HepG2 (cell line): ENCODE measurements around the gene CD68. TPM values are rescaled to one million over a fixed set of nuclear protein-coding genes. Genes with fewer than 3 reads are reported as not detected.

ENCODE experiments used
- ATAC-seq: fragments of 200-7000 bp; cut with Tn5 transposase; 3 replicates; pipeline ENCODE4 v1.9.1; 2020; ENCODE audit warnings: mild to moderate bottlenecking, moderate library complexity
- BruUV-seq: library from RNA; stranded (reverse); fragments of 400-500 nt; replicated peaks from 2 replicates; lab custom pipeline; 2021; lab: Mats Ljungman, UMichigan
- CTCF ChIA-PET: fragments of 300-600 bp; formaldehyde crosslinking; extraction: SDS; loops from one replicate; lab custom pipeline; 2021; ENCODE audit warnings: low total read pairs, inconsistent platforms, low intra/inter-chr PET ratio; lab: Yijun Ruan, JAX
- POLR2A ChIA-PET: fragments of 350-600 bp; sonication (Branson Sonifier 250); formaldehyde crosslinking; loops from one replicate; lab custom pipeline; 2020; ENCODE audit warnings: antibody characterized with exemption, inconsistent platforms; lab: Yijun Ruan, JAX
- DNase-seq: peaks from one replicate; pipeline ENCODE4 v3.0.0-alpha.2; 2015; ENCODE audit warnings: low spot score
- FAIRE-seq: peaks from 3 replicates; lab custom pipeline; 2011; peaks lifted over from hg19 to GRCh38; lab: Jason Lieb, UNC
- H2AFZ ChIP-seq: one replicate; pipeline ENCODE4 v1.6.1; 2011; ENCODE audit warnings: low read length, inconsistent platforms
- H3K27ac ChIP-seq: fragments of 300-600 bp; 3 replicates; pipeline ENCODE4 v1.8.0; 2011; ENCODE audit warnings: mixed run types, mild to moderate bottlenecking, mixed read lengths, low read length, inconsistent platforms; ENCODE audit not compliant: insufficient read depth; ENCODE audit errors: extremely low read length
- H3K27me3 ChIP-seq, 2 experiments: fragments of 200-600 bp in 1 of 2; 2 replicates in 1 of 2; 3 replicates in 1 of 2; pipeline versions ENCODE4 v1.6.0 to v1.8.0; 2011; ENCODE audit warnings: low read length in 2 of 2, mild to moderate bottlenecking in 2 of 2, moderate library complexity in 2 of 2, inconsistent platforms in 1 of 2; ENCODE audit not compliant: insufficient read depth in 2 of 2, control insufficient read depth in 1 of 2
- H3K36me3 ChIP-seq, 2 experiments: fragments of 200-600 bp in 1 of 2; replicated peaks in 1 of 2; 2 replicates in 1 of 2; 3 replicates in 1 of 2; pipeline versions ENCODE4 v1.5.1 to v1.8.0; 2011; ENCODE audit warnings: low read length in 2 of 2, inconsistent platforms in 1 of 2; ENCODE audit not compliant: insufficient read depth in 2 of 2, control insufficient read depth in 1 of 2
- H3K4me1 ChIP-seq: 2 replicates; pipeline ENCODE4 v1.5.1; 2012; ENCODE audit warnings: low read length, inconsistent platforms; ENCODE audit not compliant: insufficient read depth
- H3K4me2 ChIP-seq: 2 replicates; pipeline ENCODE4 v1.6.0; 2011; ENCODE audit warnings: low read depth, low read length, inconsistent platforms
- H3K4me3 ChIP-seq, 3 experiments: fragments of 200-600 bp in 1 of 3; sonication (generic), shearing (Covaris generic) in 1 of 3; replicated peaks in 1 of 3; 2 replicates each; pipeline ENCODE4 v1.5.1; 2011 to 2016; ENCODE audit warnings: low read length in 3 of 3, inconsistent platforms in 2 of 3, low read depth in 2 of 3, mild to moderate bottlenecking in 2 of 3, control low read depth in 1 of 3, mixed read lengths in 1 of 3; ENCODE audit not compliant: insufficient read depth in 1 of 3
- H3K79me2 ChIP-seq: one replicate; pipeline ENCODE4 v1.6.1; 2011; ENCODE audit warnings: low read length, inconsistent platforms; ENCODE audit not compliant: insufficient read depth
- H3K9ac ChIP-seq: 2 replicates; pipeline ENCODE4 v1.6.0; 2011; ENCODE audit warnings: mild to moderate bottlenecking, low read depth, low read length, inconsistent platforms; ENCODE audit not compliant: insufficient read depth
- H3K9me3 ChIP-seq: 2 replicates; pipeline ENCODE4 v1.5.1; 2012; ENCODE audit warnings: mild to moderate bottlenecking, low read length
- H4K20me1 ChIP-seq: 2 replicates; pipeline ENCODE4 v1.6.0; 2011; ENCODE audit warnings: inconsistent platforms, mild to moderate bottlenecking, low read length, moderate library complexity; ENCODE audit not compliant: insufficient read depth
- ERF ChIP-seq: IDR thresholded peaks from 2 replicates; pipeline ENCODE4 v1.6.1; 2018; ENCODE audit warnings: missing biosample characterization, missing genetic modification reagents
- FOXK1 ChIP-seq: sonication (generic); formaldehyde crosslinking; IDR thresholded peaks from 2 replicates; pipeline ENCODE4 v1.4.0; 2020; ENCODE audit warnings: low read depth, missing genetic modification reagents, borderline replicate concordance
- FOXO4 ChIP-seq: sonication (generic); formaldehyde crosslinking; conservative IDR thresholded peaks from 2 replicates; pipeline ENCODE4 v1.8.1; 2023; ENCODE audit warnings: missing genetic modification reagents
- GMEB1 ChIP-seq: sonication (generic); formaldehyde crosslinking; IDR thresholded peaks from 2 replicates; pipeline ENCODE4 v1.5.1; 2020; ENCODE audit warnings: missing genetic modification reagents, mild to moderate bottlenecking, borderline replicate concordance
- KDM5B ChIP-seq: sonication (generic); formaldehyde crosslinking; IDR thresholded peaks from 2 replicates; pipeline ENCODE4 v1.4.0; 2020; ENCODE audit warnings: missing genetic modification reagents, mild to moderate bottlenecking, borderline replicate concordance
- KMT2A ChIP-seq: sonication (generic); formaldehyde crosslinking; IDR thresholded peaks from 2 replicates; pipeline ENCODE4 v1.4.0; 2020; ENCODE audit warnings: missing genetic modification reagents
- PLRG1 ChIP-seq: fragments of 450-650 bp; conservative IDR thresholded peaks from 2 replicates; pipeline ENCODE4 v1.6.1; 2016
- RERE ChIP-seq: IDR thresholded peaks from 2 replicates; pipeline ENCODE4 v1.6.1; 2016; ENCODE audit warnings: low read depth, missing genetic modification reagents, missing compliant biosample characterization
- SAP130 ChIP-seq: IDR thresholded peaks from 2 replicates; pipeline ENCODE4 v1.6.1; 2016; ENCODE audit warnings: low read depth
- SP1 ChIP-seq, 2 experiments: fragments of 450-650 bp in 1 of 2; sonication (generic) in 1 of 2; formaldehyde crosslinking in 1 of 2; IDR thresholded peaks; 2 replicates each; pipeline versions ENCODE4 v1.4.0 to v1.6.1; 2016 to 2020; ENCODE audit warnings: missing genetic modification reagents in 1 of 2
- ZNF205 ChIP-seq: IDR thresholded peaks from 2 replicates; pipeline ENCODE4 v1.6.1; 2018; ENCODE audit warnings: missing biosample characterization, missing genetic modification reagents
- ZNF451 ChIP-seq: sonication (generic); formaldehyde crosslinking; IDR thresholded peaks from 2 replicates; pipeline ENCODE4 v1.5.0; 2020; ENCODE audit warnings: mild to moderate bottlenecking, missing genetic modification reagents
- ZNF569 ChIP-seq: sonication (generic); formaldehyde crosslinking; IDR thresholded peaks from 2 replicates; pipeline ENCODE4 v1.5.0; 2020; ENCODE audit warnings: mild to moderate bottlenecking, missing genetic modification reagents, moderate library complexity, borderline replicate concordance
- ZNF883 ChIP-seq: sonication (generic); formaldehyde crosslinking; IDR thresholded peaks from 2 replicates; pipeline ENCODE4 v1.5.1; 2020; ENCODE audit warnings: mild to moderate bottlenecking, missing genetic modification reagents; ENCODE audit errors: not compliant biosample characterization
- WGBS: methylation state at CpG from one replicate; pipeline ENCODE4 v1.1.6; 2017; ENCODE audit warnings: low lambda C conversion rate; 5-methylcytosine and 5-hydroxymethylcytosine counted together
- in situ Hi-C: cut with HindIII; loops from 2 replicates; pipeline ENCODE4 v1.10.0; 2017; ENCODE audit warnings: low pct_unique_long_range_greater_than_20kb; ENCODE audit not compliant: extremely low pct_ligation_motif_present
- intact Hi-C: fragments of 100-400 bp; cut with micrococcal nuclease; formaldehyde crosslinking; loops from one replicate; pipeline ENCODE4 v1.10.0; 2022; ENCODE audit not compliant: unreplicated experiment
- polyA plus RNA-seq, 8 experiments: library from polyadenylated mRNA; depleted of rRNA in 3 of 8; stranded (reverse) in 7 of 8; unstranded in 1 of 8; fragments of >200 nt; fragmentation: Illumina TruSeq in 4 of 8; extraction: Trizol in 4 of 8; gene quantifications; 2 replicates each; pipeline versions ENCODE4 v1.2.1 to v1.2.3, GENCODE V29; 2011 to 2016; ENCODE audit warnings: low read depth in 4 of 8, missing spikeins in 1 of 8, mixed read lengths in 1 of 8; ENCODE audit not compliant: insufficient read depth in 1 of 8
- total RNA-seq, 5 experiments: library from RNA; depleted of rRNA; stranded (reverse); fragments of >200 nt; fragmentation: Illumina TruSeq; extraction: Trizol; gene quantifications; 2 replicates each; pipeline ENCODE4 v1.2.3, GENCODE V29; 2016; ENCODE audit warnings: low read depth in 1 of 5

The CD68 gene
- total and polyA plus RNA-seq, 2 of the 13 experiments (the other 11 are each of a cell fraction or from before 2014, with no cell fraction given), result 10.3 to 104 TPM

GRCh38 chr17:7614425-7615264 lies 35.2 kb downstream of the CD68 start, which contains the start of gene FXR2:
FXR2 (minus strand) TSS chr17:7614897; CDS start chr17:7614532, 365 bp downstream.
- Histone ChIP-seq H3K4me2 (peak within 1 kb of the TSS; percentile 90), H3K27me3 (no peaks in the 10 kb centered on the region), H3K9ac (peak within 1 kb of the TSS; percentile 88), H3K4me3 (peak within 1 kb of the TSS; percentile 64 to 92 (median 89)), H3K4me1 (peaks cover 53% of the 10 kb centered on the region), H3K27ac (peak within 1 kb of the TSS; percentile 78), H4K20me1 (no peaks in the 10 kb centered on the region), H3K79me2 (peaks cover 36% of the 10 kb centered on the region), H3K9me3 (no peaks in the 10 kb centered on the region), H2AFZ (peak within 1 kb of the TSS; percentile 62), H3K36me3 (peaks cover 1 to 15% of the 10 kb centered on the region in 2 experiments; a peak in 2 of 5 replicates)
- ATAC-seq (peak; percentile 94), FAIRE-seq (peak; percentile 93), DNase-seq (peak; percentile 99)
- CTCF ChIA-PET, result no interaction called here
- no TSS peak for BruUV-seq
- 1% methylated on average over 25 of the region's 93 CpGs for WGBS
- intact Hi-C loops, result loop anchor here (1.0 kb wide), 1 partner anchor 31 kb away; the partner anchor contains the start of gene MPDU1
- POLR2A ChIA-PET, result interaction anchor here (0.6 to 3.1 kb wide), 14 partner anchors 9 to 579 kb away, joined by 3 to 63 read pairs (median 6); partner anchors contain the start of genes ATP1B2, CD68, MPDU1 and POLR2A
- in situ Hi-C loops, result no loop called here
- TF ChIP-seq ZNF569 (CRISPR knock-in tag) (no peak), PLRG1 (no peak), SP1 (IDR thresholded peaks at IDR 0.05) (no peak), SP1 (CRISPR knock-in tag; IDR thresholded peaks at IDR 0.05) (peak; percentile 72; the same call in 1 of the 2 replicates), ERF (CRISPR knock-in tag) (peak; percentile 32; the same call in 1 of the 2 replicates), RERE (CRISPR knock-in tag) (no peak), FOXO4 (CRISPR knock-in tag) (no peak), ZNF451 (CRISPR knock-in tag) (no peak), FOXK1 (CRISPR knock-in tag) (peak; percentile 67; the same call in 1 of the 2 replicates), KMT2A (CRISPR knock-in tag) (0 out of 2 replicates have a peak, but pooled peaks have one; percentile 16), KDM5B (CRISPR knock-in tag) (peak; percentile 47; the same call in 1 of the 2 replicates), ZNF883 (CRISPR knock-in tag) (no peak), SAP130 (CRISPR knock-in tag) (peak; percentile 71), GMEB1 (CRISPR knock-in tag) (peak; percentile 37; the same call in 1 of the 2 replicates), ZNF205 (CRISPR knock-in tag) (peak; percentile 78)
